Left ventricle myocardium inferior (tissue), 1 donor: ENCODE results near the gene LBX1. TPM values are rescaled to one million over a fixed set of nuclear protein-coding genes. Genes with fewer than 3 reads are reported as not detected.

Source experiments
- DNase-seq: peaks from one replicate; pipeline ENCODE4 v3.0.0-alpha.2; 2020
- H3K27ac ChIP-seq: fragments of 200-600 bp; replicated peaks from 2 replicates; pipeline ENCODE4 v1.8.0; 2021
- H3K27me3 ChIP-seq: fragments of 200-600 bp; 2 replicates; pipeline ENCODE4 v1.8.0; 2021; ENCODE audit warnings: low read depth
- H3K36me3 ChIP-seq: fragments of 200-600 bp; 2 replicates; pipeline ENCODE4 v1.8.0; 2021
- H3K4me1 ChIP-seq: fragments of 200-600 bp; 2 replicates; pipeline ENCODE4 v1.8.0; 2021
- H3K4me3 ChIP-seq: fragments of 200-600 bp; 2 replicates; pipeline ENCODE4 v1.8.0; 2021; ENCODE audit warnings: mild to moderate bottlenecking, moderate library complexity
- H3K9me3 ChIP-seq: fragments of 200-600 bp; replicated peaks from 2 replicates; pipeline ENCODE4 v1.8.0; 2021
- intact Hi-C: fragments of 100-400 bp; cut with micrococcal nuclease; formaldehyde crosslinking; loops from one replicate; pipeline ENCODE4 v1.11.0; 2022
- long read RNA-seq: library from polyadenylated mRNA; unstranded; transcript quantifications from one replicate; pipeline ENCODE4 v2.0.0, GENCODE V29; 2021
- total RNA-seq: library from RNA; stranded (reverse); fragmentation: NEBNext Ultra II Directional; extraction: Animal tissue kit (Norgen Biotek cat#: 25700); gene quantifications from one replicate; pipeline ENCODE4 v1.2.1, GENCODE V29; 2021
- TF ChIP-seq, protein P1 (sequence below): fragments of 200-600 bp; IDR thresholded peaks from 2 replicates; pipeline ENCODE4 v1.8.0; 2021; ENCODE audit warnings: antibody characterized with exemption, mild to moderate bottlenecking, borderline replicate concordance
- donor health status: DM: no; HTN: yes; CAD: no; lungs with severe emphysema.

The LBX1 gene
- not detected for total RNA-seq
- long read RNA-seq = 0 reads

DNA sequence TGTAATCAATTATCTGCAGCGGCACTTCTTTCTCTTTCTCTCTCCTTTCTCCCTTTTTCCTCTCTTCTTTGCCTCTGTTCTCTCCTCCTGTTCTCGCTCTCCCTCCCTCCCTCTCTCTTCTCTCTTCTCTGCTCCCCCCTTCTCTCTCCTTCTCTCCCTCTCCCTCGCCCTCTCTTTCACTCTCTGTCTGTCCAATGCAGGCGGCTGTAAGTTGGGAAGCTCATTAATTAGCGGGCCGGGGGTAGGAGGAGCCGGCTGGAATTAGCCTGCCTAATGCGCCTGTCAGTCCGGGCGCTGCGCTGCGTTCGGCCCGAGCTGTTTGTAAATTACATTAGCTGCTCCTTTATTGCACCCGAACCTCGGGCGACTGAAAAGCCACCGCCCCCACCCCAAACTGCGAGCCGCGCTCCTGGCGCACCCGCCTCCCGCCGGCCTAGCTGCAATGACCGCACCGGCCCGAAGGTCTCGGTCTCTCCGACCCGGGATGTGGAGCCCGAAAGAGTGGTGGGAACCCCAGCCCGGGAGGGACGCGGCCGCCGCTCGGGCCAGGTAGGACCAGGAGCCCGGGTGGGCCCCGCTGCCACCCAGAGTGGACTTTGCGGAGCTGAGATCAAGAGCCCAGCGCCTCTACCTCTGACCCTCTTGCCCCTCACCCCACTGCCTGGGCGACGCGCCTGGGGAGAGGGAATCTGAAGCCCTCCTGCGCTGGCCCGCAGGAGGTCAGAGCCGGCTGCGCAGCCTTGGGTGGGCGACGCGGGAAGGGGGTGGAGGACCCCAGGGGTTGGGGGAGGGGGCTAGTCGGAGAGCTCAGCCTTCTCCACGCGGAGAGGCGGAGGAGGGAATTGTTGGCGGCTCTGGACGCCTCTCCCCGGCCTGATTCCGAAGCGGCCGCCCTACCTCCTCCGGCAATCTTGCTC is at the start of gene LBX1:
LBX1 (minus strand) TSS at position 198 of the 917 bp plus-strand sequence. CDS start 648 bp downstream, outside the sequence.
- peaks cover 60% of the 10 kb centered on the region for H3K4me1 ChIP-seq
- no peak within 1 kb of the TSS for H3K27ac ChIP-seq
- intact Hi-C loops = no loop called here
- H3K36me3 ChIP-seq = no peaks in the 10 kb centered on the region
- no peaks in the 10 kb centered on the region for H3K9me3 ChIP-seq
- TF ChIP-seq, protein P1, sequence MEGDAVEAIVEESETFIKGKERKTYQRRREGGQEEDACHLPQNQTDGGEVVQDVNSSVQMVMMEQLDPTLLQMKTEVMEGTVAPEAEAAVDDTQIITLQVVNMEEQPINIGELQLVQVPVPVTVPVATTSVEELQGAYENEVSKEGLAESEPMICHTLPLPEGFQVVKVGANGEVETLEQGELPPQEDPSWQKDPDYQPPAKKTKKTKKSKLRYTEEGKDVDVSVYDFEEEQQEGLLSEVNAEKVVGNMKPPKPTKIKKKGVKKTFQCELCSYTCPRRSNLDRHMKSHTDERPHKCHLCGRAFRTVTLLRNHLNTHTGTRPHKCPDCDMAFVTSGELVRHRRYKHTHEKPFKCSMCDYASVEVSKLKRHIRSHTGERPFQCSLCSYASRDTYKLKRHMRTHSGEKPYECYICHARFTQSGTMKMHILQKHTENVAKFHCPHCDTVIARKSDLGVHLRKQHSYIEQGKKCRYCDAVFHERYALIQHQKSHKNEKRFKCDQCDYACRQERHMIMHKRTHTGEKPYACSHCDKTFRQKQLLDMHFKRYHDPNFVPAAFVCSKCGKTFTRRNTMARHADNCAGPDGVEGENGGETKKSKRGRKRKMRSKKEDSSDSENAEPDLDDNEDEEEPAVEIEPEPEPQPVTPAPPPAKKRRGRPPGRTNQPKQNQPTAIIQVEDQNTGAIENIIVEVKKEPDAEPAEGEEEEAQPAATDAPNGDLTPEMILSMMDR = no peak
- H3K27me3 ChIP-seq = peaks cover 100% of the 10 kb centered on the region
- peak within 1 kb of the TSS; percentile 51 for H3K4me3 ChIP-seq
- DNase-seq = no peak

DNA sequence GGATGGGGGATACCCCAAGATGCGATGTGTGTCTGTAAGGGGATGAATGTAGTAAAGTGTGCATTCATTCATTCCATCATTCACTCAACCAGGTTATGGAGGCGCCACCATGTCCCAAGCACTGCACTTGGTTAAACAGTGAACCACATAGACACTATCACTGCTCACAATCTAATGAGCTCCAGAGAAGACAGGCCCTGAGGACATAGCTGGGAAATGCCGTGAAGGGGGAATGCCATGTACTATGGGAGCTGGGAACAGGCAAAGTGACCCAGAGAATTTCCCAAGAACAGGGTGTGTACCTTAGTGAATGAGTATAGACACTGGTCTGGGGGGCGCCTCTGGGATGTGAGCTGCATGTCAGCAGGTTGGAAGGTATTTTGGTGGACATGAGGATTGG is 44.5 kb upstream of the LBX1 start:
- DNase-seq = no peak
- intact Hi-C loops = no loop called here
- Histone ChIP-seq H3K4me3 (no peak overlapping the region), H3K36me3 (no peaks in the 10 kb centered on the region), H3K9me3 (no peaks in the 10 kb centered on the region), H3K4me1 (no peaks in the 10 kb centered on the region), H3K27ac (no peak overlapping the region), H3K27me3 (peaks cover 72% of the 10 kb centered on the region)
- TF ChIP-seq, protein P1 = no peak

DNA sequence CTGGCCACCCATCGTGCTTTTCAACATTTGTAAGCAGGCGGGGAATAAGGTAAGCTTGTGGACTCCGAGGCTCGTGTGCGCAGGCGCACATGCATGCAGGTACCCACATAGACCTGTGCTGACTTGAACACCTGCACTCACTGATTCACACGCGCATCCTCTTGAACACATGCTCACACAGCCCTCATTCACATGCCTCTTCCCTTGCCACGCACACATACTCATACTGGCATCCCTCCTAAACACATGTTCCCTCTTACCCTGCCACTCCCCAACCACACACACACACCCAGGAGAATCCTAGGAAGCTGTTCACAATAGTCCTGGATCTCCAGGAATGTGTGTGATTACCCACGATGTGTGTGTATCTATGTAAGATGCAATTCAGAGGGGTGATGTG is 44.1 kb upstream of the LBX1 start:
- H3K9me3 ChIP-seq = no peaks in the 10 kb centered on the region
- H3K27ac ChIP-seq = no peak overlapping the region
- peaks cover 70% of the 10 kb centered on the region for H3K27me3 ChIP-seq
- intact Hi-C loops = no loop called here
- no peak overlapping the region for H3K4me3 ChIP-seq
- no peaks in the 10 kb centered on the region for H3K4me1 ChIP-seq
- TF ChIP-seq, protein P1 = no peak
- DNase-seq = no peak
- H3K36me3 ChIP-seq = no peaks in the 10 kb centered on the region

DNA sequence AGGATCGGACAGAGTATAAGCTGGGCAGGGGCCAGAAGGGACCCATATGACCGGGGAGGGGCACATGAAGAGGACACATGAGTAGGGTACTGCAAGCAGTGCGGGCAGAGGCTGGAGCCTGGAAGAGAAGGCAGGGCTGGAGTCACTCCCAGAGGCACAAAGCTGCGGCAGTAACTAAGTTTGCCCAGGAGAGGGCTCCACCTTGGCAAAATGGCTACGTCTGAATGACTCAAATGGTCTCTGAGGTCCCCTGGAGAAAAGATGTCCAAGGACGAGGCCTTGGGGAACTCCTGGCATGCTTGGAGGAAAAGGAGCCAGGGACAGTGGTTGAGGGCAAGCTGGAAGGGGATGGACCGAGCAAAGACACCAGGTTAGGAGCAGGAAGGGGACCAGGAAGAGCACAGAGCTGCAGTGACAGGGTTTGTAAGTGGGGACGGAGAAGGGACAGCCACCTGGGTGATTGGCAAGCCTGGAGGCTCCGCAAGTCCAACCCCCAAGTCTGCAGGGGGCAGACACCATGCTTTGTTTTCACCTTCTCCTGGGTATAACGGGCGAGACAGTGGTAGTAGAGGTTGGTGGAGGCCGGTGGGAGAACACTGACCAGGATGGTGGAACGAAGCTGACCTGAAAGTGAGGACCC is 43.1 kb upstream of the LBX1 start:
- intact Hi-C loops = no loop called here
- no peak overlapping the region for H3K4me3 ChIP-seq
- TF ChIP-seq, protein P1 = peak; percentile 84
- H3K9me3 ChIP-seq = no peaks in the 10 kb centered on the region
- DNase-seq = peak; percentile 34
- peaks cover 66% of the 10 kb centered on the region for H3K27me3 ChIP-seq
- no peak overlapping the region for H3K27ac ChIP-seq
- H3K36me3 ChIP-seq = no peaks in the 10 kb centered on the region
- H3K4me1 ChIP-seq = no peaks in the 10 kb centered on the region

GRCh38 chr10:101270763-101271162 is 41.5 kb upstream of the LBX1 start:
- Histone ChIP-seq H3K9me3 (no peaks in the 10 kb centered on the region), H3K27ac (no peak overlapping the region), H3K36me3 (no peaks in the 10 kb centered on the region), H3K4me1 (no peaks in the 10 kb centered on the region), H3K4me3 (no peak overlapping the region), H3K27me3 (peaks cover 68% of the 10 kb centered on the region)
- TF ChIP-seq, protein P1 = no peak
- intact Hi-C loops = no loop called here
- no peak for DNase-seq
